ENCODE measurements around the gene NHSL2. TPM values are rescaled to one million over a fixed set of nuclear protein-coding genes. Genes with fewer than 3 reads are reported as not detected.

Gene NHSL2
- total RNA-seq, 1 experiment from 2014 or later = 0.36 TPM

GRCh38 chrX:72182924-72183323 lies 272.3 kb downstream of the NHSL2 start:
- ATAC-seq = no peak
- in situ Hi-C loops (cut with HindIII; ENCODE audit: low pct_unique_long_range_greater_than_20kb, low sequenced_read_pairs) = no loop called here
- Histone ChIP-seq H3K4me1 (ENCODE audit: control insufficient read depth, insufficient read depth, low read length) (peaks cover 8% of the 10 kb centered on the region; the same call in 1 of the 2 replicates), H3K27me3 (ENCODE audit: control insufficient read depth, insufficient read depth, low read length) (no peaks in the 10 kb centered on the region), H3K36me3 (ENCODE audit: control insufficient read depth, insufficient read depth, low read length) (no peaks in the 10 kb centered on the region), H3K27ac (ENCODE audit: low read length) (peak overlapping the region; percentile 59; the same call in 1 of the 2 replicates), H3K4me3 (ENCODE audit: low read depth in 2 of 2, low read length in 2 of 2) (peak overlapping the region in 1 of 2 experiments; percentile 99; a peak in 3 of 4 replicates), H3K9me3 (ENCODE audit: control insufficient read depth, insufficient read depth, low read depth, low read length) (no peaks in the 10 kb centered on the region)
- ChIA-PET CTCF (no interaction called here), POLR2A (interaction anchor here (0.6 to 0.7 kb wide), 2 partner anchors 75 to 911 kb away, joined by 4 to 11 read pairs; no protein-coding TSS in a partner anchor)
- DNase-seq (ENCODE audit: low read depth, low spot score) = no peak
- TF ChIP-seq TCF7L2 (IDR thresholded peaks at IDR 0.05; ENCODE audit: low read depth, low read length) (no peak), SIN3A (IDR thresholded peaks at IDR 0.05; ENCODE audit: borderline replicate concordance, insufficient read depth, low read depth, low read length) (no peak), POLR2AphosphoS5 (IDR thresholded peaks at IDR 0.05; ENCODE audit: low read depth, low read length) (no peak), REST (IDR thresholded peaks at IDR 0.05; ENCODE audit: insufficient read depth in 1 of 2, low read depth in 2 of 2, low read length in 1 of 2) (no peak), CTCF (IDR thresholded peaks at IDR 0.05) (no peak)
- intact Hi-C loops (cut with micrococcal nuclease; ENCODE audit: unreplicated experiment) = no loop called here
- no TSS peak for BruUV-seq (replicated peaks)

- Histone ChIP-seq H3K27me3 (ENCODE audit: control insufficient read depth, insufficient read depth, low read length) (no peaks in the 10 kb centered on the region), H3K9me3 (ENCODE audit: control insufficient read depth, insufficient read depth, low read depth, low read length) (no peaks in the 10 kb centered on the region), H3K36me3 (ENCODE audit: control insufficient read depth, insufficient read depth, low read length) (peaks cover 9% of the 10 kb centered on the region), H3K27ac (ENCODE audit: low read length) (no peak overlapping the region), H3K4me1 (ENCODE audit: control insufficient read depth, insufficient read depth, low read length) (no peaks in the 10 kb centered on the region; the same call in 1 of the 2 replicates), H3K4me3 (ENCODE audit: low read depth in 2 of 2, low read length in 2 of 2) (no peak overlapping the region; a peak in 1 of 4 replicates)
- ATAC-seq (peak; percentile 86), DNase-seq (ENCODE audit: low read depth, low spot score) (peak; percentile 61)
- intact Hi-C loops (cut with micrococcal nuclease; ENCODE audit: unreplicated experiment) = no loop called here
- ChIA-PET POLR2A (interaction anchor here (0.6 kb wide), 1 partner anchor 100 kb away, joined by 7 read pairs; no protein-coding TSS in a partner anchor), CTCF (no interaction called here)
- TF ChIP-seq TCF7L2 (IDR thresholded peaks at IDR 0.05; ENCODE audit: low read depth, low read length) (no peak), SIN3A (IDR thresholded peaks at IDR 0.05; ENCODE audit: borderline replicate concordance, insufficient read depth, low read depth, low read length) (no peak), REST (IDR thresholded peaks at IDR 0.05; ENCODE audit: insufficient read depth in 1 of 2, low read depth in 2 of 2, low read length in 1 of 2) (no peak), CTCF (IDR thresholded peaks at IDR 0.05) (no peak), POLR2AphosphoS5 (IDR thresholded peaks at IDR 0.05; ENCODE audit: low read depth, low read length) (no peak)
- no TSS peak for BruUV-seq (replicated peaks)
- in situ Hi-C loops (cut with HindIII; ENCODE audit: low pct_unique_long_range_greater_than_20kb, low sequenced_read_pairs) = no loop called here
Measured at GRCh38 chrX:72201836-72202536, 291.3 kb downstream of the NHSL2 start.

Measured in Panc1 (cell line).